IMR-90 (cell line): ENCODE results near the gene CCR5AS.

Source experiments
- ATAC-seq: fragments of 200-7000 bp; cut with Tn5 transposase; 2 replicates; pipeline ENCODE4 v1.9.1; 2020; ENCODE audit warnings: low read depth, mild to moderate bottlenecking, moderate library complexity
- BruUV-seq: library from RNA; stranded (reverse); fragments of 400-500 nt; replicated peaks from 2 replicates; lab custom pipeline; 2021; lab: Mats Ljungman, UMichigan
- CTCF ChIA-PET: fragments of 300-600 bp; formaldehyde crosslinking; extraction: SDS; loops from one replicate; lab custom pipeline; 2021; ENCODE audit warnings: antibody characterized with exemption; lab: Yijun Ruan, JAX
- POLR2A ChIA-PET: fragments of 300-600 bp; sonication (Branson Sonifier 250); formaldehyde crosslinking; loops from one replicate; lab custom pipeline; 2022; ENCODE audit warnings: antibody characterized with exemption; ENCODE audit not compliant: unreplicated experiment; lab: Charles Lee
- DNase-seq: peaks from one replicate; pipeline ENCODE4 v3.0.0; 2013
- H2AFZ ChIP-seq: replicated peaks from 2 replicates; pipeline ENCODE3; 2013; ENCODE audit warnings: low read length, mild to moderate bottlenecking; ENCODE audit not compliant: poor library complexity
- H2AK5ac ChIP-seq: 2 replicates; pipeline ENCODE4 v1.6.1; 2013; ENCODE audit warnings: low read depth, low read length, inconsistent platforms
- H2AK9ac ChIP-seq: replicated peaks from 2 replicates; pipeline ENCODE3; 2013; ENCODE audit warnings: mild to moderate bottlenecking, low read depth, low read length, moderate library complexity; ENCODE audit not compliant: poor library complexity
- H2BK120ac ChIP-seq: 2 replicates; pipeline ENCODE4 v1.6.1; 2013; ENCODE audit warnings: low read depth, low read length, inconsistent platforms
- H2BK15ac ChIP-seq: 3 replicates; pipeline ENCODE4 v1.6.1; 2013; ENCODE audit warnings: low read depth, low read length, inconsistent platforms
- H2BK20ac ChIP-seq: 2 replicates; pipeline ENCODE4 v1.6.1; 2013; ENCODE audit warnings: low read depth, mild to moderate bottlenecking, inconsistent platforms, low read length, moderate library complexity
- H2BK5ac ChIP-seq: 2 replicates; pipeline ENCODE4 v1.6.1; 2013; ENCODE audit warnings: mild to moderate bottlenecking, low read depth, low read length, inconsistent platforms; ENCODE audit not compliant: poor library complexity, severe bottlenecking
- H3K14ac ChIP-seq: replicated peaks from 2 replicates; pipeline ENCODE4 v1.6.1; 2013; ENCODE audit warnings: low read depth, low read length, inconsistent platforms
- H3K18ac ChIP-seq: 2 replicates; pipeline ENCODE4 v1.6.1; 2013; ENCODE audit warnings: low read depth, low read length, control low read depth
- H3K23ac ChIP-seq: 2 replicates; pipeline ENCODE4 v1.6.1; 2013; ENCODE audit warnings: low read depth, low read length, inconsistent platforms
- H3K27ac ChIP-seq: 2 replicates; pipeline ENCODE4 v1.5.1; 2013; ENCODE audit warnings: mild to moderate bottlenecking, control low read depth, low read length; ENCODE audit not compliant: insufficient read depth
- H3K27me3 ChIP-seq: 2 replicates; pipeline ENCODE4 v1.6.1; 2013; ENCODE audit warnings: low read length; ENCODE audit not compliant: control insufficient read depth, insufficient read depth
- H3K36me3 ChIP-seq: 2 replicates; pipeline ENCODE4 v1.6.1; 2013; ENCODE audit warnings: low read length, mixed read lengths; ENCODE audit not compliant: control insufficient read depth, insufficient read depth
- H3K4ac ChIP-seq: 2 replicates; pipeline ENCODE4 v1.6.1; 2013; ENCODE audit warnings: low read depth, low read length, inconsistent platforms
- H3K4me1 ChIP-seq: 2 replicates; pipeline ENCODE4 v1.6.1; 2013; ENCODE audit warnings: low read length, mixed read lengths; ENCODE audit not compliant: control insufficient read depth, insufficient read depth
- H3K4me2 ChIP-seq: 2 replicates; pipeline ENCODE4 v1.6.1; 2013; ENCODE audit warnings: low read depth, mild to moderate bottlenecking, control low read depth, low read length, moderate library complexity
- H3K4me3 ChIP-seq: 2 replicates; pipeline ENCODE4 v1.5.1; 2013; ENCODE audit warnings: low read depth, mild to moderate bottlenecking, control low read depth, low read length, moderate library complexity; ENCODE audit not compliant: insufficient read depth
- H3K56ac ChIP-seq: 2 replicates; pipeline ENCODE4 v1.6.1; 2013; ENCODE audit warnings: low read length, inconsistent platforms; ENCODE audit not compliant: insufficient read depth; ENCODE audit errors: extremely low read depth
- H3K79me1 ChIP-seq, 2 experiments: 2 replicates each; pipeline ENCODE4 v1.6.1; 2013; ENCODE audit warnings: low read length in 2 of 2, inconsistent platforms in 1 of 2, low read depth in 1 of 2
- H3K9ac ChIP-seq: 2 replicates; pipeline ENCODE4 v1.6.1; 2013; ENCODE audit warnings: low read depth, low read length, control low read depth
- H3K9me1 ChIP-seq: 2 replicates; pipeline ENCODE4 v1.6.1; 2013; ENCODE audit warnings: low read length, inconsistent platforms; ENCODE audit not compliant: insufficient read depth
- H3K9me3 ChIP-seq: 2 replicates; pipeline ENCODE4 v1.6.1; 2013; ENCODE audit warnings: low read length; ENCODE audit not compliant: control insufficient read depth, insufficient read depth
- H4K20me1 ChIP-seq: 2 replicates; pipeline ENCODE4 v1.6.1; 2013; ENCODE audit warnings: low read length, inconsistent platforms; ENCODE audit not compliant: insufficient read depth
- H4K5ac ChIP-seq: 2 replicates; pipeline ENCODE4 v1.6.1; 2013; ENCODE audit warnings: mild to moderate bottlenecking, low read depth, low read length, control low read depth
- H4K8ac ChIP-seq, 2 experiments: 2 replicates each; pipeline ENCODE4 v1.6.1; 2013; ENCODE audit warnings: low read depth in 2 of 2, low read length in 2 of 2, control low read depth in 1 of 2, inconsistent platforms in 1 of 2
- H4K91ac ChIP-seq: 2 replicates; pipeline ENCODE4 v1.6.1; 2013; ENCODE audit warnings: low read depth, low read length, inconsistent platforms; ENCODE audit not compliant: insufficient read depth
- BHLHE40 ChIP-seq: fragments of 150-350 bp; IDR thresholded peaks from 2 replicates; pipeline ENCODE4 v1.6.1; 2016; ENCODE audit warnings: mild to moderate bottlenecking, low read depth, low read length
- CEBPB ChIP-seq: IDR thresholded peaks from 2 replicates; pipeline ENCODE4 v1.6.1; 2012; ENCODE audit warnings: low read depth, low read length, improper control_type of control experiment
- CHD1 ChIP-seq: IDR thresholded peaks from 2 replicates; pipeline ENCODE4 v1.6.1; 2012; ENCODE audit warnings: low read depth, low read length, improper control_type of control experiment
- FOS ChIP-seq: fragments of 150-350 bp; IDR thresholded peaks from 2 replicates; pipeline ENCODE4 v1.6.1; 2016; ENCODE audit warnings: low read depth, low read length
- MAFK ChIP-seq: IDR thresholded peaks from 2 replicates; pipeline ENCODE4 v1.6.1; 2012; ENCODE audit warnings: low read depth, low read length, improper control_type of control experiment
- MAZ ChIP-seq: IDR thresholded peaks from 2 replicates; pipeline ENCODE4 v1.6.1; 2012; ENCODE audit warnings: low read depth, mild to moderate bottlenecking, low read length, improper control_type of control experiment, moderate library complexity, borderline replicate concordance
- MXI1 ChIP-seq: IDR thresholded peaks from 2 replicates; pipeline ENCODE4 v1.6.1; 2012; ENCODE audit warnings: low read depth, mild to moderate bottlenecking, low read length, moderate library complexity, borderline replicate concordance
- NFE2L2 ChIP-seq: fragments of 150-350 bp; IDR thresholded peaks from 2 replicates; pipeline ENCODE4 v1.6.1; 2016; ENCODE audit warnings: low read depth, mild to moderate bottlenecking, low read length
- POLR2A ChIP-seq: IDR thresholded peaks from 2 replicates; pipeline ENCODE4 v1.6.1; 2012; ENCODE audit warnings: mild to moderate bottlenecking, low read depth, low read length
- RAD21 ChIP-seq: IDR thresholded peaks from 2 replicates; pipeline ENCODE4 v1.6.1; 2012; ENCODE audit warnings: low read length, improper control_type of control experiment
- RCOR1 ChIP-seq: IDR thresholded peaks from 2 replicates; pipeline ENCODE4 v1.6.1; 2012; ENCODE audit warnings: mild to moderate bottlenecking, low read length, improper control_type of control experiment; ENCODE audit not compliant: insufficient replicate concordance
- RFX5 ChIP-seq: IDR thresholded peaks from 2 replicates; pipeline ENCODE4 v1.8.0; 2012; ENCODE audit warnings: low read depth, mild to moderate bottlenecking, low read length, moderate library complexity
- SMC3 ChIP-seq: fragments of 150-350 bp; IDR thresholded peaks from 2 replicates; pipeline ENCODE4 v1.6.1; 2016; ENCODE audit warnings: low read depth, mild to moderate bottlenecking, antibody characterized with exemption, low read length, moderate library complexity
- WGBS, 2 experiments: methylation state at CpG; one replicate each; pipeline versions ENCODE4 v1.1.5 to v1.1.7; 2013; ENCODE audit warnings: missing lambda C conversion rate in 2 of 2; ENCODE audit not compliant: insufficient read length in 1 of 2; ENCODE audit errors: extremely low coverage in 2 of 2; 5-methylcytosine and 5-hydroxymethylcytosine counted together
- dilution Hi-C: fragments of 300-500 bp; cut with HindIII; formaldehyde crosslinking; loops from one replicate; pipeline ENCODE4 v1.14.3; 2018; ENCODE audit warnings: low sequenced_read_pairs; ENCODE audit not compliant: unreplicated experiment
- in situ Hi-C: fragments of 300-500 bp; cut with MboI; formaldehyde crosslinking; loops from 3 replicates; pipeline ENCODE4 v1.14.3; 2019; ENCODE audit warnings: low sequenced_read_pairs, inconsistent platforms, mixed read lengths
- intact Hi-C: fragments of 100-400 bp; cut with micrococcal nuclease; formaldehyde crosslinking; loops from 2 replicates; pipeline ENCODE4 v1.10.0; 2022
- TF ChIP-seq, protein P1 (sequence below): fragments of 150-350 bp; IDR thresholded peaks from 2 replicates; pipeline ENCODE4 v1.6.1; 2016; ENCODE audit warnings: low read depth, mild to moderate bottlenecking, low read length, moderate library complexity, borderline replicate concordance
- TF ChIP-seq, protein P2 (sequence below): conservative IDR thresholded peaks from 2 replicates; pipeline ENCODE4 v1.5.1; 2012; ENCODE audit warnings: mild to moderate bottlenecking, low read depth, low read length, improper control_type of control experiment
- TF ChIP-seq, protein P3 (sequence below): fragments of 150-350 bp; IDR thresholded peaks from 2 replicates; pipeline ENCODE4 v1.6.1; 2017; ENCODE audit warnings: mild to moderate bottlenecking, antibody characterized with exemption, low read length, low read depth

Gene CCR5AS

DNA sequence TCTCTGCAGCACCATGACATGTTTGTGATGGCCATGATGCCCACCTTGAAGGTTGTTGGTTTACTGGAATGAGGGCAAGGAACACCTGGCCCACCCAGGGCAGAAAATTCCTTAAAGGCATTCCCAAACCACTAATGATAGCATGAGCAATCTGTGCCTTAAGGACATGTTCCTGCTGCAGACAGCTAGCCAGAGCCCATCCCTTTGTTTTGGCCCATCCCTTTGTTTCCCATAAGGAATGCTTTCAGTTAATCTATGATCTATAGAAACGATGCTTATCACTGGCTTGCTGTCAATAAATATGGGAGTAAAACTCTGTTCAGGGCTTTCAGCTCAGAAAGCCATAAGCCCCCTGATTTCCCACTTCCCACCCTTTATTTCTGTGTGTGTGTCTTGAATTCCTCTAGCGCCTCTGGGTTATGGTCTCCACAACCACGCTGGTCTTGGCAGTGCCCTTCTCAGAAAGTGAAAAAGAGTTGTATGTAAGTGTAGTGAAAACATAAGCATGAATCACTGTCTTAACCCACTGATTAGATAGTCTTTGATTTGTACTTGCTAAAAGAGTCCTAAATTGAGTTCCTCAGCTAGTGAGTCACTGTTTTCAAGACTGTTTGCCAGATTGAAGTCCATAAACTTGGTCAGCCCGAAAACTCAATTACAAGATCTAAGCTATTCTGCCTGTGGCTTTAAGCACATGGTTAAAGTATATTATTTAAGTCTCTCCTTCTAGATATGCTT is 72.0 kb downstream of the CCR5AS start:
- ChIA-PET POLR2A (no interaction called here), CTCF (interaction anchor here (0.9 kb wide), 1 partner anchor 12 kb away, joined by 3 read pairs; no protein-coding TSS in a partner anchor)
- Histone ChIP-seq H3K79me1 (no peaks in the 10 kb centered on the region), H3K18ac (no peak overlapping the region), H3K36me3 (no peaks in the 10 kb centered on the region), H4K91ac (no peak overlapping the region), H3K14ac (no peak overlapping the region), H3K9me1 (no peaks in the 10 kb centered on the region), H2AK5ac (no peak overlapping the region), H3K4me2 (no peak overlapping the region), H2BK15ac (no peak overlapping the region), H3K9me3 (peaks cover 4% of the 10 kb centered on the region; the same call in 1 of the 2 replicates), H4K5ac (no peak overlapping the region), H3K4me1 (no peaks in the 10 kb centered on the region), H3K27me3 (peaks cover 9% of the 10 kb centered on the region), H4K8ac (no peak overlapping the region), H3K4me3 (no peak overlapping the region), H3K56ac (no peak overlapping the region), H2AFZ (no peak overlapping the region), H3K23ac (no peak overlapping the region), H3K4ac (no peak overlapping the region), H2BK5ac (no peak overlapping the region), H3K9ac (no peak overlapping the region), H3K27ac (no peak overlapping the region), H4K20me1 (no peaks in the 10 kb centered on the region), H2BK20ac (no peak overlapping the region), H2AK9ac (no peak overlapping the region), H2BK120ac (no peak overlapping the region)
- dilution Hi-C loops = no loop called here
- WGBS, 2 experiments = no CpG with 5 or more reads among the region's 4 CpGs
- BruUV-seq = no TSS peak
- intact Hi-C loops = no loop called here
- in situ Hi-C loops = no loop called here
- DNase-seq = peak; percentile 22
- TF ChIP-seq CHD1 = no peak
- TF ChIP-seq, protein P1, sequence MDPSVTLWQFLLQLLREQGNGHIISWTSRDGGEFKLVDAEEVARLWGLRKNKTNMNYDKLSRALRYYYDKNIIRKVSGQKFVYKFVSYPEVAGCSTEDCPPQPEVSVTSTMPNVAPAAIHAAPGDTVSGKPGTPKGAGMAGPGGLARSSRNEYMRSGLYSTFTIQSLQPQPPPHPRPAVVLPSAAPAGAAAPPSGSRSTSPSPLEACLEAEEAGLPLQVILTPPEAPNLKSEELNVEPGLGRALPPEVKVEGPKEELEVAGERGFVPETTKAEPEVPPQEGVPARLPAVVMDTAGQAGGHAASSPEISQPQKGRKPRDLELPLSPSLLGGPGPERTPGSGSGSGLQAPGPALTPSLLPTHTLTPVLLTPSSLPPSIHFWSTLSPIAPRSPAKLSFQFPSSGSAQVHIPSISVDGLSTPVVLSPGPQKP = no peak
- no peak for TF ChIP-seq NFE2L2
- no peak for TF ChIP-seq BHLHE40
- no peak for TF ChIP-seq MXI1
- no peak for TF ChIP-seq FOS
- no peak for TF ChIP-seq CEBPB
- TF ChIP-seq SMC3 = no peak
- TF ChIP-seq RAD21 = no peak
- TF ChIP-seq RCOR1 = no peak
- no peak for TF ChIP-seq MAFK
- TF ChIP-seq RFX5 = no peak
- TF ChIP-seq POLR2A = no peak
- TF ChIP-seq, protein P2, sequence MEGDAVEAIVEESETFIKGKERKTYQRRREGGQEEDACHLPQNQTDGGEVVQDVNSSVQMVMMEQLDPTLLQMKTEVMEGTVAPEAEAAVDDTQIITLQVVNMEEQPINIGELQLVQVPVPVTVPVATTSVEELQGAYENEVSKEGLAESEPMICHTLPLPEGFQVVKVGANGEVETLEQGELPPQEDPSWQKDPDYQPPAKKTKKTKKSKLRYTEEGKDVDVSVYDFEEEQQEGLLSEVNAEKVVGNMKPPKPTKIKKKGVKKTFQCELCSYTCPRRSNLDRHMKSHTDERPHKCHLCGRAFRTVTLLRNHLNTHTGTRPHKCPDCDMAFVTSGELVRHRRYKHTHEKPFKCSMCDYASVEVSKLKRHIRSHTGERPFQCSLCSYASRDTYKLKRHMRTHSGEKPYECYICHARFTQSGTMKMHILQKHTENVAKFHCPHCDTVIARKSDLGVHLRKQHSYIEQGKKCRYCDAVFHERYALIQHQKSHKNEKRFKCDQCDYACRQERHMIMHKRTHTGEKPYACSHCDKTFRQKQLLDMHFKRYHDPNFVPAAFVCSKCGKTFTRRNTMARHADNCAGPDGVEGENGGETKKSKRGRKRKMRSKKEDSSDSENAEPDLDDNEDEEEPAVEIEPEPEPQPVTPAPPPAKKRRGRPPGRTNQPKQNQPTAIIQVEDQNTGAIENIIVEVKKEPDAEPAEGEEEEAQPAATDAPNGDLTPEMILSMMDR = no peak
- TF ChIP-seq MAZ = no peak
- TF ChIP-seq, protein P3, sequence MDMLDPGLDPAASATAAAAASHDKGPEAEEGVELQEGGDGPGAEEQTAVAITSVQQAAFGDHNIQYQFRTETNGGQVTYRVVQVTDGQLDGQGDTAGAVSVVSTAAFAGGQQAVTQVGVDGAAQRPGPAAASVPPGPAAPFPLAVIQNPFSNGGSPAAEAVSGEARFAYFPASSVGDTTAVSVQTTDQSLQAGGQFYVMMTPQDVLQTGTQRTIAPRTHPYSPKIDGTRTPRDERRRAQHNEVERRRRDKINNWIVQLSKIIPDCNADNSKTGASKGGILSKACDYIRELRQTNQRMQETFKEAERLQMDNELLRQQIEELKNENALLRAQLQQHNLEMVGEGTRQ = no peak
- ATAC-seq = peak; percentile 48
